ENCODE data around the gene CDH22. TPM values are rescaled to one million over a fixed set of nuclear protein-coding genes. Genes with fewer than 3 reads are reported as not detected.

CDH22 gene
- total RNA-seq, 1 donor = not detected

GRCh38 chr20:46242390-46242789 lies 65.9 kb downstream of the CDH22 start:
- Histone ChIP-seq H3K9me3 (ENCODE audit: low read depth, low read length) (no peaks in the 10 kb centered on the region), H3K27me3 (ENCODE audit: insufficient read depth, low read length) (peaks cover 15% of the 10 kb centered on the region), H3K4me1 (ENCODE audit: insufficient read depth, low read length) (no peaks in the 10 kb centered on the region), H3K4me3 (ENCODE audit: low read length) (no peak overlapping the region)

GRCh38 chr20:46240881-46241280 lies 67.4 kb downstream of the CDH22 start:
- Histone ChIP-seq H3K4me1 (ENCODE audit: insufficient read depth, low read length) (no peaks in the 10 kb centered on the region), H3K27me3 (ENCODE audit: insufficient read depth, low read length) (peaks cover 2% of the 10 kb centered on the region), H3K9me3 (ENCODE audit: low read depth, low read length) (no peaks in the 10 kb centered on the region), H3K4me3 (ENCODE audit: low read length) (no peak overlapping the region)

- Histone ChIP-seq H3K4me1 (ENCODE audit: insufficient read depth, low read length) (no peaks in the 10 kb centered on the region), H3K27me3 (ENCODE audit: insufficient read depth, low read length) (peaks cover 2% of the 10 kb centered on the region), H3K4me3 (ENCODE audit: low read length) (no peak overlapping the region), H3K9me3 (ENCODE audit: low read depth, low read length) (no peaks in the 10 kb centered on the region)
Measured at GRCh38 chr20:46240065-46240464, 68.2 kb downstream of the CDH22 start.

- Histone ChIP-seq H3K4me3 (ENCODE audit: low read length) (no peak overlapping the region), H3K4me1 (ENCODE audit: insufficient read depth, low read length) (no peaks in the 10 kb centered on the region), H3K9me3 (ENCODE audit: low read depth, low read length) (no peaks in the 10 kb centered on the region), H3K27me3 (ENCODE audit: insufficient read depth, low read length) (no peaks in the 10 kb centered on the region)
Measured at GRCh38 chr20:46237736-46238135, 70.6 kb downstream of the CDH22 start.

GRCh38 chr20:46237227-46237626 lies 71.1 kb downstream of the CDH22 start:
- Histone ChIP-seq H3K4me3 (ENCODE audit: low read length) (no peak overlapping the region), H3K27me3 (ENCODE audit: insufficient read depth, low read length) (no peaks in the 10 kb centered on the region), H3K9me3 (ENCODE audit: low read depth, low read length) (no peaks in the 10 kb centered on the region), H3K4me1 (ENCODE audit: insufficient read depth, low read length) (no peaks in the 10 kb centered on the region)

- Histone ChIP-seq H3K4me3 (ENCODE audit: low read length) (no peak overlapping the region), H3K4me1 (ENCODE audit: insufficient read depth, low read length) (no peaks in the 10 kb centered on the region), H3K27me3 (ENCODE audit: insufficient read depth, low read length) (no peaks in the 10 kb centered on the region), H3K9me3 (ENCODE audit: low read depth, low read length) (no peaks in the 10 kb centered on the region)
Measured at GRCh38 chr20:46235077-46235476, 73.2 kb downstream of the CDH22 start.

GRCh38 chr20:46233701-46234100 lies 74.6 kb downstream of the CDH22 start:
- H3K9me3 ChIP-seq (ENCODE audit: low read depth, low read length) = no peaks in the 10 kb centered on the region
- H3K4me3 ChIP-seq (ENCODE audit: low read length) = no peak overlapping the region
- H3K4me1 ChIP-seq (ENCODE audit: insufficient read depth, low read length) = no peaks in the 10 kb centered on the region
- no peaks in the 10 kb centered on the region for H3K27me3 ChIP-seq (ENCODE audit: insufficient read depth, low read length)

- Histone ChIP-seq H3K9me3 (ENCODE audit: low read depth, low read length) (no peaks in the 10 kb centered on the region), H3K4me3 (ENCODE audit: low read length) (no peak overlapping the region), H3K27me3 (ENCODE audit: insufficient read depth, low read length) (no peaks in the 10 kb centered on the region), H3K4me1 (ENCODE audit: insufficient read depth, low read length) (no peaks in the 10 kb centered on the region)
Measured at GRCh38 chr20:46232539-46232938, 75.8 kb downstream of the CDH22 start.

GRCh38 chr20:46230801-46231282 lies 77.5 kb downstream of the CDH22 start:
- Histone ChIP-seq H3K27me3 (ENCODE audit: insufficient read depth, low read length) (peaks cover 3% of the 10 kb centered on the region), H3K4me3 (ENCODE audit: low read length) (no peak overlapping the region), H3K4me1 (ENCODE audit: insufficient read depth, low read length) (no peaks in the 10 kb centered on the region), H3K9me3 (ENCODE audit: low read depth, low read length) (no peaks in the 10 kb centered on the region)

GRCh38 chr20:46230106-46230491 lies 78.2 kb downstream of the CDH22 start:
- H3K27me3 ChIP-seq (ENCODE audit: insufficient read depth, low read length) = peaks cover 6% of the 10 kb centered on the region
- no peaks in the 10 kb centered on the region for H3K9me3 ChIP-seq (ENCODE audit: low read depth, low read length)
- no peak overlapping the region for H3K4me3 ChIP-seq (ENCODE audit: low read length)
- no peaks in the 10 kb centered on the region for H3K4me1 ChIP-seq (ENCODE audit: insufficient read depth, low read length)

GRCh38 chr20:46229478-46230105 lies 78.7 kb downstream of the CDH22 start:
- H3K4me3 ChIP-seq (ENCODE audit: low read length) = no peak overlapping the region
- H3K4me1 ChIP-seq (ENCODE audit: insufficient read depth, low read length) = no peaks in the 10 kb centered on the region
- peaks cover 7% of the 10 kb centered on the region for H3K27me3 ChIP-seq (ENCODE audit: insufficient read depth, low read length)
- H3K9me3 ChIP-seq (ENCODE audit: low read depth, low read length) = no peaks in the 10 kb centered on the region

- no peaks in the 10 kb centered on the region for H3K9me3 ChIP-seq (ENCODE audit: low read depth, low read length)
- no peaks in the 10 kb centered on the region for H3K4me1 ChIP-seq (ENCODE audit: insufficient read depth, low read length)
- no peak overlapping the region for H3K4me3 ChIP-seq (ENCODE audit: low read length)
- peaks cover 7% of the 10 kb centered on the region for H3K27me3 ChIP-seq (ENCODE audit: insufficient read depth, low read length)
Measured at GRCh38 chr20:46228670-46229069, 79.6 kb downstream of the CDH22 start.

GRCh38 chr20:46227272-46227767 lies 81.0 kb downstream of the CDH22 start:
- peaks cover 7% of the 10 kb centered on the region for H3K27me3 ChIP-seq (ENCODE audit: insufficient read depth, low read length)
- no peaks in the 10 kb centered on the region for H3K9me3 ChIP-seq (ENCODE audit: low read depth, low read length)
- no peak overlapping the region for H3K4me3 ChIP-seq (ENCODE audit: low read length)
- H3K4me1 ChIP-seq (ENCODE audit: insufficient read depth, low read length) = no peaks in the 10 kb centered on the region

GRCh38 chr20:46226602-46227001 lies 81.7 kb downstream of the CDH22 start:
- H3K9me3 ChIP-seq (ENCODE audit: low read depth, low read length) = no peaks in the 10 kb centered on the region
- no peaks in the 10 kb centered on the region for H3K4me1 ChIP-seq (ENCODE audit: insufficient read depth, low read length)
- peaks cover 7% of the 10 kb centered on the region for H3K27me3 ChIP-seq (ENCODE audit: insufficient read depth, low read length)
- no peak overlapping the region for H3K4me3 ChIP-seq (ENCODE audit: low read length)

GRCh38 chr20:46222521-46223007 lies 85.7 kb downstream of the CDH22 start:
- Histone ChIP-seq H3K4me3 (ENCODE audit: low read length) (no peak overlapping the region), H3K9me3 (ENCODE audit: low read depth, low read length) (no peaks in the 10 kb centered on the region), H3K27me3 (ENCODE audit: insufficient read depth, low read length) (peaks cover 7% of the 10 kb centered on the region), H3K4me1 (ENCODE audit: insufficient read depth, low read length) (no peaks in the 10 kb centered on the region)

- H3K9me3 ChIP-seq (ENCODE audit: low read depth, low read length) = no peaks in the 10 kb centered on the region
- H3K4me3 ChIP-seq (ENCODE audit: low read length) = no peak overlapping the region
- H3K27me3 ChIP-seq (ENCODE audit: insufficient read depth, low read length) = peaks cover 4% of the 10 kb centered on the region
- no peaks in the 10 kb centered on the region for H3K4me1 ChIP-seq (ENCODE audit: insufficient read depth, low read length)
Measured at GRCh38 chr20:46221256-46221833, 87.0 kb downstream of the CDH22 start.
